Thoracic aorta (tissue), 2 donors: ENCODE measurements around the gene CD200. TPM values are rescaled to one million over a fixed set of nuclear protein-coding genes. Genes with fewer than 3 reads are reported as not detected.

Source experiments
- ATAC-seq: fragments of 150-250 bp; one replicate; pipeline ENCODE4 v1.8.0; 2017; ENCODE audit warnings: low read depth; ENCODE audit not compliant: insufficient number of reproducible peaks, low FRiP score
- DNase-seq: peaks from one replicate; pipeline ENCODE4 v3.0.0-alpha.2; 2020; ENCODE audit warnings: low spot score
- H3K27ac ChIP-seq, 2 donors: fragments of 200-600 bp; sonication (generic); 1 replicate in 1 of 2; 2 replicates in 1 of 2; pipeline ENCODE4 v1.5.1; 2016; ENCODE audit warnings: mild to moderate bottlenecking in 2 of 2, moderate library complexity in 2 of 2
- H3K27me3 ChIP-seq: fragments of 200-600 bp; sonication (generic); replicated peaks from 2 replicates; pipeline ENCODE4 v1.6.0; 2016; ENCODE audit warnings: mild to moderate bottlenecking; ENCODE audit not compliant: insufficient read depth
- H3K36me3 ChIP-seq: fragments of 200-600 bp; sonication (generic); one replicate; pipeline ENCODE4 v1.5.1; 2016
- H3K4me1 ChIP-seq, 2 donors: fragments of 200-600 bp; sonication (generic); 1 replicate in 1 of 2; 2 replicates in 1 of 2; pipeline versions ENCODE4 v1.5.1 to v1.6.0; 2016; ENCODE audit warnings: low read depth in 2 of 2, mild to moderate bottlenecking in 1 of 2; ENCODE audit not compliant: control insufficient read depth in 1 of 2
- H3K4me3 ChIP-seq: fragments of 200-600 bp; sonication (generic); 2 replicates; pipeline ENCODE4 v1.5.1; 2016; ENCODE audit warnings: mild to moderate bottlenecking
- H3K9me3 ChIP-seq: fragments of 200-600 bp; sonication (generic); 2 replicates; pipeline ENCODE4 v1.5.1; 2016
- CTCF ChIP-seq: fragments of 200-600 bp; sonication (generic); IDR thresholded peaks from one replicate; pipeline ENCODE4 v1.5.1; 2019; ENCODE audit warnings: antibody characterized with exemption
- total RNA-seq, 2 donors: library from RNA; depleted of rRNA; stranded (reverse); fragments of >200 nt; gene quantifications; one replicate each; pipeline versions ENCODE4 v1.1.0 to v1.2.3, GENCODE V29; 2016

CD200 gene
- total RNA-seq, 2 donors from 2014 or later: 22.5 to 42.2 TPM

GRCh38 chr3:112320691-112321090, 12.3 kb upstream of the CD200 start:
- DNase-seq: no peak
- no peak for ATAC-seq
- no peaks in the 10 kb centered on the region for H3K36me3 ChIP-seq
- H3K27ac ChIP-seq: no peak overlapping the region
- no peak for TF ChIP-seq CTCF
- no peaks in the 10 kb centered on the region for H3K27me3 ChIP-seq
- no peaks in the 10 kb centered on the region for H3K9me3 ChIP-seq
- no peak overlapping the region for H3K4me3 ChIP-seq
- H3K4me1 ChIP-seq: no peaks in the 10 kb centered on the region

- Histone ChIP-seq H3K4me1 (no peaks in the 10 kb centered on the region), H3K27ac (no peak overlapping the region), H3K9me3 (no peaks in the 10 kb centered on the region), H3K36me3 (no peaks in the 10 kb centered on the region), H3K27me3 (no peaks in the 10 kb centered on the region), H3K4me3 (no peak overlapping the region)
- TF ChIP-seq CTCF: no peak
- DNase-seq: no peak
- no peak for ATAC-seq
Observed at GRCh38 chr3:112321867-112322652, 10.9 kb upstream of the CD200 start.

GRCh38 chr3:112327371-112327951, 5.5 kb upstream of the CD200 start:
- H3K27me3 ChIP-seq: no peaks in the 10 kb centered on the region
- TF ChIP-seq CTCF: peak; percentile 74
- no peak for DNase-seq
- H3K4me1 ChIP-seq: peaks cover 0 to 5% of the 10 kb centered on the region in 2 donors
- H3K27ac ChIP-seq: no peak overlapping the region
- peak; percentile 52 for ATAC-seq
- H3K36me3 ChIP-seq: no peaks in the 10 kb centered on the region
- H3K4me3 ChIP-seq: no peak overlapping the region
- no peaks in the 10 kb centered on the region for H3K9me3 ChIP-seq

- DNase-seq (no peak), ATAC-seq (no peak)
- Histone ChIP-seq H3K4me1 (peaks cover 0 to 25% of the 10 kb centered on the region in 2 donors), H3K4me3 (peak overlapping the region; percentile 86), H3K36me3 (no peaks in the 10 kb centered on the region), H3K27ac (peak overlapping the region; percentile 84 to 93), H3K27me3 (no peaks in the 10 kb centered on the region), H3K9me3 (no peaks in the 10 kb centered on the region)
- no peak for TF ChIP-seq CTCF
Observed at GRCh38 chr3:112331851-112332250, 1.1 kb upstream of the CD200 start.

- Histone ChIP-seq H3K4me3 (peak overlapping the region; percentile 86), H3K4me1 (peaks cover 6 to 40% of the 10 kb centered on the region in 2 donors), H3K27ac (peak overlapping the region; percentile 84 to 93), H3K9me3 (no peaks in the 10 kb centered on the region), H3K36me3 (no peaks in the 10 kb centered on the region), H3K27me3 (no peaks in the 10 kb centered on the region)
- no peak for ATAC-seq
- no peak for TF ChIP-seq CTCF
- no peak for DNase-seq
Observed at GRCh38 chr3:112333381-112334317, 693 bp downstream of the CD200 start.
